IMR-90 (cell line): ENCODE measurements around the gene CD84. TPM values are rescaled to one million over a fixed set of nuclear protein-coding genes. Genes with fewer than 3 reads are reported as not detected.

Experiments
- ATAC-seq: fragments of 200-7000 bp; cut with Tn5 transposase; 2 replicates; pipeline ENCODE4 v1.9.1; 2020; ENCODE audit warnings: low read depth, mild to moderate bottlenecking, moderate library complexity
- BruUV-seq: library from RNA; stranded (reverse); fragments of 400-500 nt; replicated peaks from 2 replicates; lab custom pipeline; 2021; lab: Mats Ljungman, UMichigan
- CTCF ChIA-PET: fragments of 300-600 bp; formaldehyde crosslinking; extraction: SDS; loops from one replicate; lab custom pipeline; 2021; ENCODE audit warnings: antibody characterized with exemption; lab: Yijun Ruan, JAX
- POLR2A ChIA-PET: fragments of 300-600 bp; sonication (Branson Sonifier 250); formaldehyde crosslinking; loops from one replicate; lab custom pipeline; 2022; ENCODE audit warnings: antibody characterized with exemption; ENCODE audit not compliant: unreplicated experiment; lab: Charles Lee
- DNase-seq: peaks from one replicate; pipeline ENCODE4 v3.0.0; 2013
- H2AFZ ChIP-seq: replicated peaks from 2 replicates; pipeline ENCODE3; 2013; ENCODE audit warnings: low read length, mild to moderate bottlenecking; ENCODE audit not compliant: poor library complexity
- H2AK5ac ChIP-seq: 2 replicates; pipeline ENCODE4 v1.6.1; 2013; ENCODE audit warnings: low read depth, low read length, inconsistent platforms
- H2AK9ac ChIP-seq: replicated peaks from 2 replicates; pipeline ENCODE3; 2013; ENCODE audit warnings: mild to moderate bottlenecking, low read depth, low read length, moderate library complexity; ENCODE audit not compliant: poor library complexity
- H2BK120ac ChIP-seq: 2 replicates; pipeline ENCODE4 v1.6.1; 2013; ENCODE audit warnings: low read depth, low read length, inconsistent platforms
- H2BK15ac ChIP-seq: 3 replicates; pipeline ENCODE4 v1.6.1; 2013; ENCODE audit warnings: low read depth, low read length, inconsistent platforms
- H2BK20ac ChIP-seq: 2 replicates; pipeline ENCODE4 v1.6.1; 2013; ENCODE audit warnings: low read depth, mild to moderate bottlenecking, inconsistent platforms, low read length, moderate library complexity
- H2BK5ac ChIP-seq: 2 replicates; pipeline ENCODE4 v1.6.1; 2013; ENCODE audit warnings: mild to moderate bottlenecking, low read depth, low read length, inconsistent platforms; ENCODE audit not compliant: poor library complexity, severe bottlenecking
- H3K14ac ChIP-seq: replicated peaks from 2 replicates; pipeline ENCODE4 v1.6.1; 2013; ENCODE audit warnings: low read depth, low read length, inconsistent platforms
- H3K18ac ChIP-seq: 2 replicates; pipeline ENCODE4 v1.6.1; 2013; ENCODE audit warnings: low read depth, low read length, control low read depth
- H3K23ac ChIP-seq: 2 replicates; pipeline ENCODE4 v1.6.1; 2013; ENCODE audit warnings: low read depth, low read length, inconsistent platforms
- H3K27ac ChIP-seq: 2 replicates; pipeline ENCODE4 v1.5.1; 2013; ENCODE audit warnings: mild to moderate bottlenecking, control low read depth, low read length; ENCODE audit not compliant: insufficient read depth
- H3K27me3 ChIP-seq: 2 replicates; pipeline ENCODE4 v1.6.1; 2013; ENCODE audit warnings: low read length; ENCODE audit not compliant: control insufficient read depth, insufficient read depth
- H3K36me3 ChIP-seq: 2 replicates; pipeline ENCODE4 v1.6.1; 2013; ENCODE audit warnings: low read length, mixed read lengths; ENCODE audit not compliant: control insufficient read depth, insufficient read depth
- H3K4ac ChIP-seq: 2 replicates; pipeline ENCODE4 v1.6.1; 2013; ENCODE audit warnings: low read depth, low read length, inconsistent platforms
- H3K4me1 ChIP-seq: 2 replicates; pipeline ENCODE4 v1.6.1; 2013; ENCODE audit warnings: low read length, mixed read lengths; ENCODE audit not compliant: control insufficient read depth, insufficient read depth
- H3K4me2 ChIP-seq: 2 replicates; pipeline ENCODE4 v1.6.1; 2013; ENCODE audit warnings: low read depth, mild to moderate bottlenecking, control low read depth, low read length, moderate library complexity
- H3K4me3 ChIP-seq: 2 replicates; pipeline ENCODE4 v1.5.1; 2013; ENCODE audit warnings: low read depth, mild to moderate bottlenecking, control low read depth, low read length, moderate library complexity; ENCODE audit not compliant: insufficient read depth
- H3K56ac ChIP-seq: 2 replicates; pipeline ENCODE4 v1.6.1; 2013; ENCODE audit warnings: low read length, inconsistent platforms; ENCODE audit not compliant: insufficient read depth; ENCODE audit errors: extremely low read depth
- H3K79me1 ChIP-seq, 2 experiments: 2 replicates each; pipeline ENCODE4 v1.6.1; 2013; ENCODE audit warnings: low read length in 2 of 2, inconsistent platforms in 1 of 2, low read depth in 1 of 2
- H3K9ac ChIP-seq: 2 replicates; pipeline ENCODE4 v1.6.1; 2013; ENCODE audit warnings: low read depth, low read length, control low read depth
- H3K9me1 ChIP-seq: 2 replicates; pipeline ENCODE4 v1.6.1; 2013; ENCODE audit warnings: low read length, inconsistent platforms; ENCODE audit not compliant: insufficient read depth
- H3K9me3 ChIP-seq: 2 replicates; pipeline ENCODE4 v1.6.1; 2013; ENCODE audit warnings: low read length; ENCODE audit not compliant: control insufficient read depth, insufficient read depth
- H4K20me1 ChIP-seq: 2 replicates; pipeline ENCODE4 v1.6.1; 2013; ENCODE audit warnings: low read length, inconsistent platforms; ENCODE audit not compliant: insufficient read depth
- H4K5ac ChIP-seq: 2 replicates; pipeline ENCODE4 v1.6.1; 2013; ENCODE audit warnings: mild to moderate bottlenecking, low read depth, low read length, control low read depth
- H4K8ac ChIP-seq, 2 experiments: 2 replicates each; pipeline ENCODE4 v1.6.1; 2013; ENCODE audit warnings: low read depth in 2 of 2, low read length in 2 of 2, control low read depth in 1 of 2, inconsistent platforms in 1 of 2
- H4K91ac ChIP-seq: 2 replicates; pipeline ENCODE4 v1.6.1; 2013; ENCODE audit warnings: low read depth, low read length, inconsistent platforms; ENCODE audit not compliant: insufficient read depth
- BHLHE40 ChIP-seq: fragments of 150-350 bp; IDR thresholded peaks from 2 replicates; pipeline ENCODE4 v1.6.1; 2016; ENCODE audit warnings: mild to moderate bottlenecking, low read depth, low read length
- CEBPB ChIP-seq: IDR thresholded peaks from 2 replicates; pipeline ENCODE4 v1.6.1; 2012; ENCODE audit warnings: low read depth, low read length, improper control_type of control experiment
- FOS ChIP-seq: fragments of 150-350 bp; IDR thresholded peaks from 2 replicates; pipeline ENCODE4 v1.6.1; 2016; ENCODE audit warnings: low read depth, low read length
- MAZ ChIP-seq: IDR thresholded peaks from 2 replicates; pipeline ENCODE4 v1.6.1; 2012; ENCODE audit warnings: low read depth, mild to moderate bottlenecking, low read length, improper control_type of control experiment, moderate library complexity, borderline replicate concordance
- RAD21 ChIP-seq: IDR thresholded peaks from 2 replicates; pipeline ENCODE4 v1.6.1; 2012; ENCODE audit warnings: low read length, improper control_type of control experiment
- RFX5 ChIP-seq: IDR thresholded peaks from 2 replicates; pipeline ENCODE4 v1.8.0; 2012; ENCODE audit warnings: low read depth, mild to moderate bottlenecking, low read length, moderate library complexity
- WGBS, 2 experiments: methylation state at CpG; one replicate each; pipeline versions ENCODE4 v1.1.5 to v1.1.7; 2013; ENCODE audit warnings: missing lambda C conversion rate in 2 of 2; ENCODE audit not compliant: insufficient read length in 1 of 2; ENCODE audit errors: extremely low coverage in 2 of 2; 5-methylcytosine and 5-hydroxymethylcytosine counted together
- dilution Hi-C: fragments of 300-500 bp; cut with HindIII; formaldehyde crosslinking; loops from one replicate; pipeline ENCODE4 v1.14.3; 2018; ENCODE audit warnings: low sequenced_read_pairs; ENCODE audit not compliant: unreplicated experiment
- in situ Hi-C: fragments of 300-500 bp; cut with MboI; formaldehyde crosslinking; loops from 3 replicates; pipeline ENCODE4 v1.14.3; 2019; ENCODE audit warnings: low sequenced_read_pairs, inconsistent platforms, mixed read lengths
- intact Hi-C: fragments of 100-400 bp; cut with micrococcal nuclease; formaldehyde crosslinking; loops from 2 replicates; pipeline ENCODE4 v1.10.0; 2022
- polyA plus RNA-seq, 3 experiments: library from polyadenylated mRNA; depleted of rRNA; stranded (reverse); fragments of >200 nt; gene quantifications; 2 replicates each; pipeline ENCODE4 v1.2.3, GENCODE V29; 2012; ENCODE audit warnings: low replicate concordance in 1 of 3
- total RNA-seq: library from RNA; depleted of rRNA; stranded (reverse); fragments of >200 nt; gene quantifications from 2 replicates; pipeline ENCODE4 v1.2.3, GENCODE V29; 2012
- TF ChIP-seq, protein P1 (sequence below): conservative IDR thresholded peaks from 2 replicates; pipeline ENCODE4 v1.5.1; 2012; ENCODE audit warnings: mild to moderate bottlenecking, low read depth, low read length, improper control_type of control experiment

CD84 gene
- total and polyA plus RNA-seq, 2 of the 4 experiments (the other 2 are of a cell fraction) = not detected

DNA sequence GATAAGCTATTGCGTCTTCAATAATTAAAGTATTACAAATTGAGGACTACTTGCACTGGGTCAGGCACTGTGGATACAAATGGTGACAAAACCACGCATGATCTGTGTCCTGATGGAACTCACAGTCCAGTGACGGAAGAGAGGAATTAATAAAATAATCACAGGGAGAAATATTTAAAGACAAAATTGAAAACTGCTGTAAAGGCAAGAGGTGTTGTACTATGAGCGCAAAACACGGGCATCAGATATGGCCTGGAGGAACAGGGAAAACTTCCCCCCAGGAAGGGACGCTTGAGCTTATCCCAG lies 39.7 kb downstream of the CD84 start:
- intact Hi-C loops = no loop called here
- DNase-seq (no peak), ATAC-seq (no peak)
- Histone ChIP-seq H3K36me3 (no peaks in the 10 kb centered on the region), H3K4me3 (no peak overlapping the region), H2BK15ac (no peak overlapping the region), H2AK5ac (no peak overlapping the region), H3K4ac (no peak overlapping the region), H3K9me1 (no peaks in the 10 kb centered on the region), H3K27me3 (no peaks in the 10 kb centered on the region), H3K4me2 (no peak overlapping the region), H4K20me1 (no peaks in the 10 kb centered on the region), H3K23ac (no peak overlapping the region), H3K18ac (no peak overlapping the region), H3K9ac (no peak overlapping the region), H2BK5ac (no peak overlapping the region), H3K27ac (no peak overlapping the region), H4K8ac (no peak overlapping the region), H3K4me1 (no peaks in the 10 kb centered on the region), H4K5ac (no peak overlapping the region), H3K56ac (no peak overlapping the region), H4K91ac (no peak overlapping the region), H2AK9ac (no peak overlapping the region), H3K9me3 (no peaks in the 10 kb centered on the region), H2BK120ac (no peak overlapping the region), H3K14ac (no peak overlapping the region), H3K79me1 (no peaks in the 10 kb centered on the region), H2BK20ac (no peak overlapping the region), H2AFZ (no peak overlapping the region)
- TF ChIP-seq CEBPB (no peak), MAZ (no peak), BHLHE40 (no peak), RFX5 (no peak), RAD21 (no peak), FOS (no peak)
- TF ChIP-seq, protein P1, sequence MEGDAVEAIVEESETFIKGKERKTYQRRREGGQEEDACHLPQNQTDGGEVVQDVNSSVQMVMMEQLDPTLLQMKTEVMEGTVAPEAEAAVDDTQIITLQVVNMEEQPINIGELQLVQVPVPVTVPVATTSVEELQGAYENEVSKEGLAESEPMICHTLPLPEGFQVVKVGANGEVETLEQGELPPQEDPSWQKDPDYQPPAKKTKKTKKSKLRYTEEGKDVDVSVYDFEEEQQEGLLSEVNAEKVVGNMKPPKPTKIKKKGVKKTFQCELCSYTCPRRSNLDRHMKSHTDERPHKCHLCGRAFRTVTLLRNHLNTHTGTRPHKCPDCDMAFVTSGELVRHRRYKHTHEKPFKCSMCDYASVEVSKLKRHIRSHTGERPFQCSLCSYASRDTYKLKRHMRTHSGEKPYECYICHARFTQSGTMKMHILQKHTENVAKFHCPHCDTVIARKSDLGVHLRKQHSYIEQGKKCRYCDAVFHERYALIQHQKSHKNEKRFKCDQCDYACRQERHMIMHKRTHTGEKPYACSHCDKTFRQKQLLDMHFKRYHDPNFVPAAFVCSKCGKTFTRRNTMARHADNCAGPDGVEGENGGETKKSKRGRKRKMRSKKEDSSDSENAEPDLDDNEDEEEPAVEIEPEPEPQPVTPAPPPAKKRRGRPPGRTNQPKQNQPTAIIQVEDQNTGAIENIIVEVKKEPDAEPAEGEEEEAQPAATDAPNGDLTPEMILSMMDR = no peak
- WGBS, 2 experiments = no CpG with 5 or more reads among the region's 6 CpGs
- ChIA-PET POLR2A (no interaction called here), CTCF (no interaction called here)
- in situ Hi-C loops = no loop called here
- dilution Hi-C loops = no loop called here
- BruUV-seq = no TSS peak
